Measurements from ENCODE around the gene HTN3.
"Not testable (repeated sequence)": the region's sequence is repeated elsewhere in the genome, so short reads cannot be mapped to it uniquely, and the experiment has no call there.

Gene HTN3

GRCh38 chr4:70028159-70028558, at the start of gene HTN3:
Gene HTN3 (plus strand): TSS chr4:70028459. CDS start chr4:70030741, 2,282 bp downstream.
- H3K9ac ChIP-seq (ENCODE audit: low read depth in 1 of 2, low read length in 2 of 2); H3K4me3 ChIP-seq (ENCODE audit: low read depth in 1 of 2, low read length in 2 of 2); H3K27me3 ChIP-seq (ENCODE audit: control insufficient read depth in 1 of 2, insufficient read depth in 2 of 2, low read length in 2 of 2); H3K36me3 ChIP-seq (ENCODE audit: control insufficient read depth in 1 of 2, insufficient read depth in 2 of 2, low read length in 2 of 2); H3K4me1 ChIP-seq (ENCODE audit: control insufficient read depth in 1 of 2, insufficient read depth in 2 of 2, low read length in 2 of 2); H3K27ac ChIP-seq (ENCODE audit: low read depth, low read length); H3K9me3 ChIP-seq (ENCODE audit: control insufficient read depth in 1 of 2, low read length in 2 of 2): not testable (repeated sequence)

DNA sequence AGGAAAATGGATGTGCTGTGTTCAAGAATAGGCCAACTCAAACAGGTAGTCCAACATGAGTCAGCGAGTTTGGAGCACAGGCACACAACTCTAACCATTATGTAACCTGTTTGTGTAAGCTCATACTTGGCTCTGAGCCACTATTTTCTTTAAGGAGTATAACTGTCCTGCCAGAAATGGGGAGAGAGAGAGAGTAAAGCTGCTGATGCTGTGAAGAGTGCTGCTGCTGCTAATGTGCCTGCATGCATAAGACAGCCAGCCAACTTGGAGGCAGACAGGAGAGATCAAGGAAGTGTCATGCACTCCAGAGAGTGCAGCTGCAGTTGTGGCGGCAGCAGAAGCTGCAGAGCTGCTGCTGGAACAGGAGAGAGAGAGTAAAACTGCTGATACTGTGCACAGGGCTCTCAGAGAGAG, 44.2 kb upstream of the HTN3 start:
- H3K4me1 ChIP-seq (ENCODE audit: control insufficient read depth in 1 of 2, insufficient read depth in 2 of 2, low read length in 2 of 2) = no peaks in the 10 kb centered on the region
- H3K4me3 ChIP-seq (ENCODE audit: low read depth in 1 of 2, low read length in 2 of 2) = no peak overlapping the region
- no peaks in the 10 kb centered on the region for H3K9me3 ChIP-seq (ENCODE audit: control insufficient read depth in 1 of 2, low read length in 2 of 2)
- no peak overlapping the region for H3K27ac ChIP-seq (ENCODE audit: low read depth, low read length)
- H3K27me3 ChIP-seq (ENCODE audit: control insufficient read depth in 1 of 2, insufficient read depth in 2 of 2, low read length in 2 of 2) = no peaks in the 10 kb centered on the region
- no peak overlapping the region for H3K9ac ChIP-seq (ENCODE audit: low read depth in 1 of 2, low read length in 2 of 2)
- no peaks in the 10 kb centered on the region for H3K36me3 ChIP-seq (ENCODE audit: control insufficient read depth in 1 of 2, insufficient read depth in 2 of 2, low read length in 2 of 2)

DNA sequence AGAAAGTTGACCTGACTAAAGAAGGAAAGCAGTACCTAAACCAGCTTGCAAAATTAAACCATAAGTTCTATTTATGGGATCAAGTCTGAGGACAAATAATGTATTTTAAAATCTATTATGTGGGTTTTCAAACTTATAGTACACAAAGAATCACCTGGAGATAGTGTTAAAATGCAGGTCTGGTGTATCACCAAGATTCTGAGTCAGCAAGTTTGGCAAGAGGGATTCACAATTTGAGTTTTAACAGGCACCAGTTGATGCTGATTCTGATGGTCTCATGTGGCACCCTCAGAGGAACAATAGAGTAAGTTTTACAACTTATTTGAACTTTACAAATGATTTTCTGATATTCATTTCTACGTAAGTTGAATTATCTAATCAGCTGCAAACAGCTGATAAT, 41.6 kb upstream of the HTN3 start:
- Histone ChIP-seq H3K27me3 (ENCODE audit: control insufficient read depth in 1 of 2, insufficient read depth in 2 of 2, low read length in 2 of 2) (no peaks in the 10 kb centered on the region), H3K9ac (ENCODE audit: low read depth in 1 of 2, low read length in 2 of 2) (no peak overlapping the region), H3K9me3 (ENCODE audit: control insufficient read depth in 1 of 2, low read length in 2 of 2) (no peaks in the 10 kb centered on the region), H3K4me1 (ENCODE audit: control insufficient read depth in 1 of 2, insufficient read depth in 2 of 2, low read length in 2 of 2) (no peaks in the 10 kb centered on the region), H3K36me3 (ENCODE audit: control insufficient read depth in 1 of 2, insufficient read depth in 2 of 2, low read length in 2 of 2) (no peaks in the 10 kb centered on the region), H3K27ac (ENCODE audit: low read depth, low read length) (no peak overlapping the region), H3K4me3 (ENCODE audit: low read depth in 1 of 2, low read length in 2 of 2) (no peak overlapping the region)

DNA sequence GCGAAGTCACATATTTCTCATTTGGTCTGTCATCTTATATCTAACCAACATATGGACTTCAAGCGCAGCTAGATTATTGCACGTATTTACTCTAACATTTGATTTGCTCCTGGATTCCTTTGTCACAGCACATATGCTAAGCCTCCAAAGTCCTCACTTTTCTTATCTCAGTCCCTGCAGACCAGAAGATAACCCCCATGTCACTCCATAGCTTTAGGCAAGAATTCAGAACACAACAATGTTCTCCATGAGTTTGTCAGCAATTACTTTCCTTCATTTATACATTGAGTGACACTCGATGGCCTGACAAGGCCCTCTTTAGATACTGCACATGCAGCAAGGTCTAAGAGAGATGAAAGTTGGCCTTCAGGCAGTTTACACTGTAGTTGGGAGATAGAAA, 37.2 kb upstream of the HTN3 start:
- Histone ChIP-seq H3K27me3 (ENCODE audit: control insufficient read depth in 1 of 2, insufficient read depth in 2 of 2, low read length in 2 of 2) (no peaks in the 10 kb centered on the region), H3K4me3 (ENCODE audit: low read depth in 1 of 2, low read length in 2 of 2) (no peak overlapping the region), H3K36me3 (ENCODE audit: control insufficient read depth in 1 of 2, insufficient read depth in 2 of 2, low read length in 2 of 2) (no peaks in the 10 kb centered on the region), H3K27ac (ENCODE audit: low read depth, low read length) (no peak overlapping the region), H3K4me1 (ENCODE audit: control insufficient read depth in 1 of 2, insufficient read depth in 2 of 2, low read length in 2 of 2) (no peaks in the 10 kb centered on the region), H3K9ac (ENCODE audit: low read depth in 1 of 2, low read length in 2 of 2) (no peak overlapping the region), H3K9me3 (ENCODE audit: control insufficient read depth in 1 of 2, low read length in 2 of 2) (no peaks in the 10 kb centered on the region)

- Histone ChIP-seq H3K4me3 (ENCODE audit: low read depth in 1 of 2, low read length in 2 of 2) (no peak overlapping the region), H3K27me3 (ENCODE audit: control insufficient read depth in 1 of 2, insufficient read depth in 2 of 2, low read length in 2 of 2) (no peaks in the 10 kb centered on the region), H3K36me3 (ENCODE audit: control insufficient read depth in 1 of 2, insufficient read depth in 2 of 2, low read length in 2 of 2) (no peaks in the 10 kb centered on the region), H3K27ac (ENCODE audit: low read depth, low read length) (no peak overlapping the region), H3K9me3 (ENCODE audit: control insufficient read depth in 1 of 2, low read length in 2 of 2) (no peaks in the 10 kb centered on the region), H3K4me1 (ENCODE audit: control insufficient read depth in 1 of 2, insufficient read depth in 2 of 2, low read length in 2 of 2) (no peaks in the 10 kb centered on the region), H3K9ac (ENCODE audit: low read depth in 1 of 2, low read length in 2 of 2) (no peak overlapping the region)
Measured at GRCh38 chr4:69994782-69995181, 33.5 kb upstream of the HTN3 start.

GRCh38 chr4:69995526-69996016, 32.7 kb upstream of the HTN3 start, which contains the start of gene STATH:
Gene STATH (plus strand): TSS chr4:69995966. CDS start chr4:69998438, 2,472 bp downstream.
- H3K36me3 ChIP-seq (ENCODE audit: control insufficient read depth in 1 of 2, insufficient read depth in 2 of 2, low read length in 2 of 2) = no peaks in the 10 kb centered on the region
- no peak within 1 kb of the TSS for H3K27ac ChIP-seq (ENCODE audit: low read depth, low read length)
- H3K4me3 ChIP-seq (ENCODE audit: low read depth in 1 of 2, low read length in 2 of 2) = no peak within 1 kb of the TSS
- no peaks in the 10 kb centered on the region for H3K27me3 ChIP-seq (ENCODE audit: control insufficient read depth in 1 of 2, insufficient read depth in 2 of 2, low read length in 2 of 2)
- no peaks in the 10 kb centered on the region for H3K4me1 ChIP-seq (ENCODE audit: control insufficient read depth in 1 of 2, insufficient read depth in 2 of 2, low read length in 2 of 2)
- H3K9ac ChIP-seq (ENCODE audit: low read depth in 1 of 2, low read length in 2 of 2) = no peak within 1 kb of the TSS
- H3K9me3 ChIP-seq (ENCODE audit: control insufficient read depth in 1 of 2, low read length in 2 of 2) = no peaks in the 10 kb centered on the region

- no peaks in the 10 kb centered on the region for H3K4me1 ChIP-seq (ENCODE audit: control insufficient read depth in 1 of 2, insufficient read depth in 2 of 2, low read length in 2 of 2)
- no peak overlapping the region for H3K27ac ChIP-seq (ENCODE audit: low read depth, low read length)
- no peak overlapping the region for H3K4me3 ChIP-seq (ENCODE audit: low read depth in 1 of 2, low read length in 2 of 2)
- H3K36me3 ChIP-seq (ENCODE audit: control insufficient read depth in 1 of 2, insufficient read depth in 2 of 2, low read length in 2 of 2) = no peaks in the 10 kb centered on the region
- H3K9ac ChIP-seq (ENCODE audit: low read depth in 1 of 2, low read length in 2 of 2) = no peak overlapping the region
- no peaks in the 10 kb centered on the region for H3K9me3 ChIP-seq (ENCODE audit: control insufficient read depth in 1 of 2, low read length in 2 of 2)
- no peaks in the 10 kb centered on the region for H3K27me3 ChIP-seq (ENCODE audit: control insufficient read depth in 1 of 2, insufficient read depth in 2 of 2, low read length in 2 of 2)
Measured at GRCh38 chr4:69999420-69999819, 28.8 kb upstream of the HTN3 start.

DNA sequence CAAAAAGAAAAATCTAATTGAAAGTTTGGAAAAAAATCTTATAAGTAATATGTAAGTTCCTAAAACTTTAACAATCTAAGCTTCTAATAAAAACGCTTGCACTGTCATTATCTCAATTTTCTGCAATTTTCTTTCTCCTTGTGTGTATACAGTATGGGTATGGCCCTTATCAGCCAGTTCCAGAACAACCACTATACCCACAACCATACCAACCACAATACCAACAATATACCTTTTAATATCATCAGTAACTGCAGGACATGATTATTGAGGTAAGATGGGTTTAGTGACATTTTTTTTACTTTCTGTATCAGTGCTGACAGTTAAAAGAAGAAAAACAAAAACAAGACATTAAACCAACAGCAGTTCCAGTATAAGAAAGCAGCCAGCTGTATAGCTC, 27.5 kb upstream of the HTN3 start:
- Histone ChIP-seq H3K27ac (ENCODE audit: low read depth, low read length) (no peak overlapping the region), H3K9ac (ENCODE audit: low read depth in 1 of 2, low read length in 2 of 2) (no peak overlapping the region), H3K36me3 (ENCODE audit: control insufficient read depth in 1 of 2, insufficient read depth in 2 of 2, low read length in 2 of 2) (no peaks in the 10 kb centered on the region), H3K27me3 (ENCODE audit: control insufficient read depth in 1 of 2, insufficient read depth in 2 of 2, low read length in 2 of 2) (no peaks in the 10 kb centered on the region), H3K4me3 (ENCODE audit: low read depth in 1 of 2, low read length in 2 of 2) (no peak overlapping the region), H3K4me1 (ENCODE audit: control insufficient read depth in 1 of 2, insufficient read depth in 2 of 2, low read length in 2 of 2) (no peaks in the 10 kb centered on the region), H3K9me3 (ENCODE audit: control insufficient read depth in 1 of 2, low read length in 2 of 2) (no peaks in the 10 kb centered on the region)

DNA sequence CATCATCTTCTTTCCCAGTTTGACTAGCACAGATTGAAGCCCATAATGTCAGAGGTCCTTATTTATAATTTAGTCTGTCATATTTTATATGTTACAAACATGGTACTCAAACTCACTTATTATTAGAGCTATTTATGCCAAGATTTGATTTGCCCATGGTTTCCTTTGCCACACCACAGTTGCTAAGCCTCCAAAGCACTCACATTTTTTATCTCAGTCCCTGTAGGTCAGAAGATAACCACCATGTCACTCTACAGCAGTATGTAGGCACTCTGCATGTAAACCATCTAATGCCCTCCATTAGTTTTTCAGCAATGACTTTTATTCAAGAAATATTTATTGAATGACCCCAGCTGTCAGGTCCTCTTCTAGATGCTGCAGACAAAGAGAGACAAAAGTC, 25.8 kb upstream of the HTN3 start:
- Histone ChIP-seq H3K9ac (ENCODE audit: low read depth in 1 of 2, low read length in 2 of 2) (no peak overlapping the region), H3K36me3 (ENCODE audit: control insufficient read depth in 1 of 2, insufficient read depth in 2 of 2, low read length in 2 of 2) (no peaks in the 10 kb centered on the region), H3K4me3 (ENCODE audit: low read depth in 1 of 2, low read length in 2 of 2) (no peak overlapping the region), H3K4me1 (ENCODE audit: control insufficient read depth in 1 of 2, insufficient read depth in 2 of 2, low read length in 2 of 2) (no peaks in the 10 kb centered on the region), H3K27me3 (ENCODE audit: control insufficient read depth in 1 of 2, insufficient read depth in 2 of 2, low read length in 2 of 2) (no peaks in the 10 kb centered on the region), H3K9me3 (ENCODE audit: control insufficient read depth in 1 of 2, low read length in 2 of 2) (no peaks in the 10 kb centered on the region), H3K27ac (ENCODE audit: low read depth, low read length) (no peak overlapping the region)

GRCh38 chr4:70008771-70009170, 19.5 kb upstream of the HTN3 start:
- H3K4me1 ChIP-seq (ENCODE audit: control insufficient read depth in 1 of 2, insufficient read depth in 2 of 2, low read length in 2 of 2) = no peaks in the 10 kb centered on the region
- no peak overlapping the region for H3K9ac ChIP-seq (ENCODE audit: low read depth in 1 of 2, low read length in 2 of 2)
- no peaks in the 10 kb centered on the region for H3K36me3 ChIP-seq (ENCODE audit: control insufficient read depth in 1 of 2, insufficient read depth in 2 of 2, low read length in 2 of 2)
- peaks cover 0 to 3% of the 10 kb centered on the region in 2 donors for H3K9me3 ChIP-seq (ENCODE audit: control insufficient read depth in 1 of 2, low read length in 2 of 2)
- H3K27ac ChIP-seq (ENCODE audit: low read depth, low read length) = no peak overlapping the region
- H3K27me3 ChIP-seq (ENCODE audit: control insufficient read depth in 1 of 2, insufficient read depth in 2 of 2, low read length in 2 of 2) = no peaks in the 10 kb centered on the region
- H3K4me3 ChIP-seq (ENCODE audit: low read depth in 1 of 2, low read length in 2 of 2) = no peak overlapping the region

DNA sequence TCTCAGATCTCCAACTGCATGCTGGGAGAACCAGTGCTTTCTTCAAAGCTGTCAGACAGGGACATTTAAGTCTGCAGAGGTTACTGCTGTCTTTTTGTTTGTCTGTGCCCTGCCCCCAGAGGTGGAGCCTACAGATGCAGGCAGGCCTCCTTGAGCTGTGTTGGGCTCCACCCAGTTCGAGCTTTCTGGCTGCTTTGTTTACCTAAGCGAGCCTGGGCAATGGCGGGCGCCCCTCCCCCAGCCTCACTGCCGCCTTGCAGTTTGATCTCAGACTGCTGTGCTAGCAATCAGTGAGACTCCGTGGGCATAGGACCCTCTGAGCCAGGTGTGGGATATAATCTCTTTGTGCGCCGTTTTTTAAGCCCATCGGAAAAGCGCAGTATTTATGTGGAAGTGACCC, 9.3 kb upstream of the HTN3 start:
- not testable (repeated sequence) for H3K4me3 ChIP-seq (ENCODE audit: low read depth in 1 of 2, low read length in 2 of 2); H3K36me3 ChIP-seq (ENCODE audit: control insufficient read depth in 1 of 2, insufficient read depth in 2 of 2, low read length in 2 of 2); H3K27ac ChIP-seq (ENCODE audit: low read depth, low read length); H3K27me3 ChIP-seq (ENCODE audit: control insufficient read depth in 1 of 2, insufficient read depth in 2 of 2, low read length in 2 of 2); H3K4me1 ChIP-seq (ENCODE audit: control insufficient read depth in 1 of 2, insufficient read depth in 2 of 2, low read length in 2 of 2); H3K9ac ChIP-seq (ENCODE audit: low read depth in 1 of 2, low read length in 2 of 2); H3K9me3 ChIP-seq (ENCODE audit: control insufficient read depth in 1 of 2, low read length in 2 of 2)
